ENCODE results near the gene MINDY4.

The MINDY4 gene

GRCh38 chr7:30906014-30906413 lies 134.8 kb downstream of the MINDY4 start:
- DNase-seq = no peak

GRCh38 chr7:30906515-30907240 lies 135.5 kb downstream of the MINDY4 start:
- no peak for DNase-seq

DNA sequence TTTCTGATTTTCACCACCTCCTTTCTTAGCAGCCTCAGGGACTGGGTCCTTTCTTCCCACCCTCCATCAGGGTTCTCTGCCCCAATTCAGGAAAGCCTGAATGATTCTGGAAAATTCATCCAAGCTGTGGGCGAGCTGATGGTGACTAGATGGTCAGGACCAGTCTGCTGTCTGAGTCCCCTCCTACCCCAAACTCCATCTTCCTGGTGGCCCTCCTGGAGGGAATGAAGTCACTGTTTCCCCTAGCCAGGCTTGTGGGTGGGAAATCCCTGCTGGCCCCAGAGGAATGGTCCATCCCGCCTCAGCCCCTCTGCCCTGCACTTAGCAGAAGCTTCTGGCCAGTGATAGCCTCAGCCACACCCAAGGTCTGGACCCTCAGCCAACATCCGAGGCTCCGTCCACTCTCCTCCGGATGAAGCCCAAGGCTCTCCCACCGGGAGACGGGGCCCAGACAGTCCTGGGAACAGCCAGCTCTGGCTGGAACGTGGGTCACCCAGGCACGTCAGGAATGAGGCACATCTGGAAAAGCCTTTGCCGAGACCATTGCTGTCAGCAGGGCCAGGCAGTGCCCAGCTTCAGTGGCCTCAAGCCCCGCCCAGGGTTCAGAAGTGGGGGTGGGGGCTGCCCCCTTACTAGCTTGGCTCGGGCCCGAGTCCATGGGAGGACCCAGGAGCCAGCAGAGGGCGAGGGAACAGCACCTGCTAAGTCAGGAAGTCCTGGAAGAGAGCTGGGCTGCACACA lies 136.5 kb downstream of the MINDY4 start:
- no peak for DNase-seq

DNA sequence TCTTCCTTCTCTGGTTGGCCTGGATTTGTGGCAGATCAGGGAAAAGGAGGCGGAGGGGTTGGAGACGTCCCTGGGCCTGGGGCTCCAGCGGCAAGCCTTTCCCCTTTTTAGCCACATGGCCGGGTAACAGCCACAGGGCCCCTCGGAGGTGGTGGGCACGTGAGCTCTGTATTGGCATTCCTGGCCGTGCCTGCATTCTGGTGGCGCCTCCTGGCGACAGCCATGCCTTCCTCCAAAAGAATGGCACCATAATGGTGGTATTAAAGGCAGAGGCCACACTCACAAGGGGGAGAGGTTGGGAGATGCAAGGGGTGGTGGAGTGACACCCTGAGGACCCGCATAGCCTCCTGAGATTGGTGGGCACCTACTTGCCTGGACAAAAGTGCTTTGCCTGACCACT lies 137.5 kb downstream of the MINDY4 start:
- DNase-seq = no peak

DNA sequence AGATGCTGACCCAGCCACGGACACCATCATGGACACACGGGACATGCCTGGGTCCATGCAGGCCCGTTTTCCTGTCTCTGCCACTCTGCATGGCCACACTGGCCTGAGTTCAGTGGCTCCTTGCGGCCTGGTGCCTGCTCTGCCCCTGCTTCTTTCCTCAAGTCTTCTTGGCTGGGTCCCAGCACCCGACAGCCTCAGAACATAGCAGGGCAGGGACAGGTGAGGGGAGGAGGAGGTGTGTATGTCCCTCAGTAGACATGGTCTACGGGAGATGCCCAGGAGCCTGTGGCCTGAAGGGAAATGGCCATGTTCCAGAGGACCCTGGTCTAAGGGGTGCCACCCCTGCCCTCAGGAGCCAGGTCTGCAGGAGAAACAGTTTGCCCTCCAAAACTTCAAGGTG lies 138.2 kb downstream of the MINDY4 start:
- DNase-seq = no peak

- DNase-seq = no peak
These were observed 139.3 kb downstream of the MINDY4 start for GRCh38 chr7:30910411-30911073.

DNA sequence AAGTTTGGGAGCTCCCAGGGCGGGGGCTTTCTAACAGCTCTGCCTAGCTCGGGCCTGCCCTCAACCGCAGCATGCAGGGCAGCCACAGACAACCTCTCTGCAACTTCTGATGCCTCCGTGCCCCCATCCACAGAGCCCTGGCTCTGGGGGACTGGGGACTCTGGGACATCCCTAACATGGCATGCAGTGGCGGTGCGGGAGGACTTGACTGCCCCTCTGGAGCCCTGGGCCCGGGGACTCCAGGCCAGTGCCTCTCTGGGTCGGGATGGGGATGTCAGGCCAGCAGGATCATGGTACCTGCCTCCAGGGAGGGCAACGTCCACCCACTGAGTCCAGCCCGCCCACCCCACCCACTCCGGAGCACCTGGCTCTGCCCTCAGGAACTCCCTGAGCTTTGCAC lies 139.9 kb downstream of the MINDY4 start:
- no peak for DNase-seq

GRCh38 chr7:30911561-30911969 lies 140.3 kb downstream of the MINDY4 start, which contains the start of gene AQP1:
TSS of gene AQP1 (plus strand) at chr7:30911853. CDS start at chr7:30911910, 57 bp downstream.
- DNase-seq = no peak

DNA sequence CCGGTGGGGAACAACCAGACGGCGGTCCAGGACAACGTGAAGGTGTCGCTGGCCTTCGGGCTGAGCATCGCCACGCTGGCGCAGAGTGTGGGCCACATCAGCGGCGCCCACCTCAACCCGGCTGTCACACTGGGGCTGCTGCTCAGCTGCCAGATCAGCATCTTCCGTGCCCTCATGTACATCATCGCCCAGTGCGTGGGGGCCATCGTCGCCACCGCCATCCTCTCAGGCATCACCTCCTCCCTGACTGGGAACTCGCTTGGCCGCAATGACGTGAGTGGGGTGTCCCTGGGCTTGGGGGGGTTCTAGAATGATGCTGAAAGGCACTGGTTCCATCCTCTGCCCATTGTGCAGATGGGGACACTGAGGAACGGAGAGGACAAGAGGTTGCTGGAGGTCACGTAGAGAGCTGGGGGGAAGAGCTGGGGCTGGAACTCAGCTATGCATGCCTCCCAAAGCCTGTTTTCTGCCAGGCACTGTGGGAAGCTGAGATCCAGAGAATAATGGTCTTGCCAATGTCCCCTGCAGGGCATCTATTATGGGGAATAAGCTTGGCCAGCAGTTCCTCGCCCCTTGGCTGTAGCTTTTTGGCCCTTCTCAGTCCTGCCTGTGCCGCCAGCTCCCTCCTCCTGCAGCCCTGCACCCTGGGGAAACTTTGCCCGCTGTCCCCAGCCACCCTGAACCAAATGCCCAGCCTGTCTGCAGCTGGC lies 141.0 kb downstream of the MINDY4 start:
- DNase-seq = no peak

DNA sequence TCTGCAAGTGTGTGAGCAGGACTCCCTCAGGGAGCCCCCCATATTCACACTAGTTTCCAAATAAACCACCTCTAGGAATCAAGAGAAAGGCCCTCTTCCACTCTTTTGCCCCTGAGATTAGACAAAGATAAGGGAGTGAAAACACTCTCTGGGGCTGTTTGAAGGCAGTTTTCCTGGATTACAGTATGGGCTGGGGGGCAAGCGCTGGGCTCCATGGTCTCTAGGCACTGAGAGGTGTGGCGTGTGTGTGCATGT lies 141.4 kb downstream of the MINDY4 start:
- DNase-seq = no peak

- DNase-seq = no peak
These were observed 142.0 kb downstream of the MINDY4 start for GRCh38 chr7:30912986-30913811.

- DNase-seq = no peak
These were observed 142.8 kb downstream of the MINDY4 start for GRCh38 chr7:30913821-30914515.

DNA sequence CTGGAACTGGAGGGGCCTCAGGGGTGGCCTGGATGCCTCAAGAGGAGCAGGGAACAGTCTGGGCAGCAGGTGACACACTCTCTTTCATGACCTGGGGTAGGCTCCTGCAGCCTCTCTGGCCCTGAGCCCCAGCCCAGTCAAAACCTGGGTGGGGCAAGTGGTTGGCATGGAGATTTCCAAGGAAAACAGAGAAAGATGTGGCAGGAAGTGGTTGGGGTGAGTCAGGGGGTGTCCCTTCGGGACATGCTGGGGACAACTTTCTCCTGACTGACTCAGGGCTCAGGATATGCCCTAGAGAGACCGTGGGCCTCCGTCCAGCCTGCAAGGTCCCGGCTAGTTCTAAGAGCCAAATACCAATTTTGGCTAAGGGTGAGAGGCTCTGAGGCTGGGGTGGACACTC lies 143.4 kb downstream of the MINDY4 start:
- DNase-seq = no peak

DNA sequence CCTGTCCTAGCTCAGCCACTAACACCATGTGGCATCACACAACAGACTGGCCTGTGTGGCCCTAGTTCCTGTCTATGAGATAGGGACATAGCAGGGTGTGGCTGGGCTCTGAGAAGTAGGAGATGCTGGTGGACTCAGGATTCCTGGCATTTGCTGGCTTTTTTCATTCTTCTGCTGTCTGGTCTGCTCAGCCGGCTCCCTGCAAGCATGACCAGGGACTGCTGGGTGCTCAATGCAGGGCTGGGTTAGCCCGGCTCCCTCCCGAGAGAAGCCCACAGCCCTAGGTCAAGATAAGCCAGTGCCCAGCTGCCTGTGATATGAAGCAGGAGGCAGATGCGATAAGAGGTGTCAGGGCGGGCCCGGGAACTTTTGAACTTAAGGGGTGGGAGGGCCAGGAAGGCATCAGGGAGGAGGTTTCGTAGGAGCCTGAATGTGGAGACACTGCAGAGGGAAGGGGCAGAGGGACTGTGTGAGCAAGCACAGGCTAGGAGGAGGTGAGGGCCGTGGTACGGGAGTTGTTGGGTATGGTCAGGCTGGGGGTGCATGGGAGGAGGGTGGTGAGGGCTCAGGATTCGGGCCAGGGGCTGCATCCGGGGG lies 143.9 kb downstream of the MINDY4 start:
- no peak for DNase-seq

DNA sequence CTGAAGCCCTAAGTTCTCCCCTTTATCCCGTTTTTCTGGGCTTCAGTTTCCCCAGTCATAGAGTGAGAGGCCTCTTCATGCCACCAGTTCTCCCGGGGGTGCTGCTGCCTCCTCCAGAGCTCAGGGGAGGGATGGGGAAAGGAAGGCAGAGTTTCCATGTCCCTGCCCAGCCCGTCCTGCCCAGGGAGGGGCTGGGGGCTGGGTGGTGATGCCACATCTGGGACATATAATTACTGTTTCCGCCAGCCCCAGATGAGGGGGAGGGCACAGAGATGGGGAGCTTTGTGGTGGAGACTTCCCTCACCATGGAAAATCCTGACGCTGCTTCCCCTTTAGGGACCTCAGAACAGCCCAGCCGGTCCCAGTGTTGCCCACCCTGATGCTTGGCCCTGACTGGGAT lies 144.5 kb downstream of the MINDY4 start:
- DNase-seq = no peak

DNA sequence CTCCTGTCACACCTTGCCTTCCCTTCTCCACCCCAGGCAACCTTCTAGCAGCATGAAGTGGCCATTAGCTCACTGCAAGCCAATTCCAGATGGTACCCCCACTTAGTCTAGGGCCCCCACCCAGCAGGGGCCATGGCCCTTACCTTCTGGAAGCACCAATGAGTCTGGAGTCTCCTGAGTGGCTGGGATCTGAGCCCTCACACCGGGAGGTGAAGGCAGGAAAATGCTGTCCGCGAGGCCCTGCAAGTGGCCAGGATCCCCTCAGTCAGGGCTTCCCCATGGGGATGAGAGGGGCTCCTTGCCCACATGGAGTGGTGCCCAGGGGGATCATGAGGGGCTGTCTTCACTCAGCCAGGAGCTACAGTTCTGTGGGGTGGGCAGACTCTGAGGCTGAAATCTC lies 145.0 kb downstream of the MINDY4 start:
- DNase-seq = no peak

DNA sequence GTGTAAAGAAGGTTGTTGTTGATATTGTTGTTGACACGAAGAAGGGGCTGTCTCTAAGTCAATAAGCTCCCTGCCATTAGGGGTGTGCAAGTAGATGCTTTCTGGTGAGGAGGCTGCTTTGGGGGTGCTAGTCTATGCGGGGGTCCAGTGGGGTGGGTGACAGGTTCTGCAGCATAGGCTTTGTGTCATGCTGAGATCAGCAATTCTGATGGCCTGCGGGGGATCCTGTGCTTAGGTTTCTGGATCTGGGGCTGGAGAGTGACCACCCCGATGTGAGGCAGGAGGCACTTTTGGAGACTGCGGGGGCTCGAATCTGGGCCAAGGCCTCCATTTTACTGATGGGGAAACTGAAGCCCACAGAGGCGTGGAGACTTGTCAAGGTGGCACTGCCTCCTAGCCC lies 145.6 kb downstream of the MINDY4 start:
- no peak for DNase-seq

GRCh38 chr7:30917216-30917893 lies 146.1 kb downstream of the MINDY4 start:
- DNase-seq = no peak

- DNase-seq = no peak
These were observed 147.5 kb downstream of the MINDY4 start for GRCh38 chr7:30918676-30919075.

DNA sequence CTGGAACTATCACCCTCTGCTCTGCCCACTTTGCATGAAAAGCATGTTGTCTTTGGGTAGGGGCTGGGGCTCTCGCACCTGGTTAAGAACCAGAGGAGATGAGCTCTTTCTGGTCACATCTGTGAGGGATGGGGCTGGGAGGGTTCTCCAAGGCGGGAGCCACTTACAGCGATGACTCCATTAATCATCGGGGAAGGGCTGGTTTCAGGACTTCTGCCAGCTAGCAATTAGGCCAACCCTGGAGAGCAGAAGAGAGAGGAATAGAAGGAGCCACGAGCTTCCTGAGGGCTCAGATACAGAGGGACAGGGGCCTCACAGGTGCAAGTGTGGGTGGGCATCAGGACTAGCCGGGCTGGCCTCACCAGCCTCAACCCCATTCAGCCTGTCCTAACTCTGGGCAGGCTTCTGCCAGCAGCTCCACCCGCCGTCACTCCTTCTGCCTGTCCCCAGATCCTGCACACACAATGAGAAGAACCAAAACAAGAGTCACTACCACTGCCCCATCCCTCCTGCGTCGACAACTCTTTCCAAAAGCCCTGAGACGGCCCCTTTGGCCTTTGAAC lies 148.9 kb downstream of the MINDY4 start:
- DNase-seq = no peak

Measured in CD4-positive, alpha-beta T cell treated with Interleukin-4 for 1 hour (primary cell).